Fibroblast of lung (primary cell): ENCODE results near the gene COPA.

Source experiments
- EZH2 ChIP-seq: IDR thresholded peaks from 2 replicates; pipeline ENCODE4 v1.5.1; 2012; ENCODE audit warnings: low read length, control low read depth, mild to moderate bottlenecking; ENCODE audit errors: missing control alignments
- TF ChIP-seq, protein P1 (sequence below), 2 donors: IDR thresholded peaks in 1 of 2; conservative IDR thresholded peaks in 1 of 2; 1 replicate in 1 of 2; 2 replicates in 1 of 2; pipeline ENCODE4 v1.5.1; 2011 to 2012; ENCODE audit warnings: low read length in 2 of 2, control low read depth in 1 of 2, inconsistent platforms in 1 of 2, low read depth in 1 of 2, mild to moderate bottlenecking in 1 of 2

DNA sequence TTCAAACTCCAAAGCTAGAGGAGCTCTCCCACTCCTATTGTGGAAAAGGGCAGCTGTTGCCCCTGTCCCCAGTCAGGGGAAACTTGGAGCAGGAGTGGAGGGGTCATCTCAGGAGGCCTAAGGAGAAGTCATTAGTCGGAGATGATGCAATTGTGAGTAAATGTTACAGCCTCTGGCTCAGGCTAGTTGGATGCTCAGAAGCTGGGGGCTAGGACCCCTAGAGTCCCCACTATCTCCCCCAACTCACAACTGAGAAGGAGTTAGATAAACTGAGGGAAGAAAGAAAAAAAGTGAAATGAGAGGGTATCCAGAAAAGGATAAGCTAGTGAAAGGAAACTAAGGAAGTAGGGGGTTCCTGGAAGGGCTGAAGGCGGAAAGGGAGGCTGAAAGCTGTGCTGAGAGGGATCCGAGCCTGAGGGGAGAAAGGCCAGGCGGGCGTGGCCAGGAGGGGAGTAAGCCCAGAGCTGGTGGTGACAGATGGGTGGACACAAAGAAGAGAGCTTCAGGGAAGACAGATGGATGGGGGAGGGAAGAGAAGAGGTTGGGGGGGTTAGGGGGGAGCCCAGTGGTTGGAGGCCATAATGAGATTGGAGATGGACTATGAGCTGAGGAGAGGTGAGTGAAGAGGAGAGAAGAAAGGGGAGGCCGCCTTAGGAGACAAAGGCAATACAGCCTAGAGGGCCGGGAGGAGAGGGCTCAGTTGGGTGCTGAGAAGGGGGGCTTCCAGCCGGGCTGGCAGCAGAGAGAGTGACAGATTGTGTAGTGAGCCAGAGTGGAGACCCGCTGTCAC, 19.3 kb upstream of the COPA start:
- no peak for TF ChIP-seq EZH2
- TF ChIP-seq, protein P1, sequence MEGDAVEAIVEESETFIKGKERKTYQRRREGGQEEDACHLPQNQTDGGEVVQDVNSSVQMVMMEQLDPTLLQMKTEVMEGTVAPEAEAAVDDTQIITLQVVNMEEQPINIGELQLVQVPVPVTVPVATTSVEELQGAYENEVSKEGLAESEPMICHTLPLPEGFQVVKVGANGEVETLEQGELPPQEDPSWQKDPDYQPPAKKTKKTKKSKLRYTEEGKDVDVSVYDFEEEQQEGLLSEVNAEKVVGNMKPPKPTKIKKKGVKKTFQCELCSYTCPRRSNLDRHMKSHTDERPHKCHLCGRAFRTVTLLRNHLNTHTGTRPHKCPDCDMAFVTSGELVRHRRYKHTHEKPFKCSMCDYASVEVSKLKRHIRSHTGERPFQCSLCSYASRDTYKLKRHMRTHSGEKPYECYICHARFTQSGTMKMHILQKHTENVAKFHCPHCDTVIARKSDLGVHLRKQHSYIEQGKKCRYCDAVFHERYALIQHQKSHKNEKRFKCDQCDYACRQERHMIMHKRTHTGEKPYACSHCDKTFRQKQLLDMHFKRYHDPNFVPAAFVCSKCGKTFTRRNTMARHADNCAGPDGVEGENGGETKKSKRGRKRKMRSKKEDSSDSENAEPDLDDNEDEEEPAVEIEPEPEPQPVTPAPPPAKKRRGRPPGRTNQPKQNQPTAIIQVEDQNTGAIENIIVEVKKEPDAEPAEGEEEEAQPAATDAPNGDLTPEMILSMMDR (conservative IDR thresholded peaks at IDR 0.05 in 1 of 2, IDR thresholded peaks at IDR 0.05 in 1 of 2; ENCODE audit: low read depth in 1 of 2, low read length in 2 of 2), result no peak
